Spleen (tissue), 7 donors: ENCODE data around the gene DDX28.

Experiments
- POLR2A ChIP-seq, 3 donors: fragments of 450-650 bp; IDR thresholded peaks; one replicate each; pipeline ENCODE4 v1.5.1; 2017; ENCODE audit warnings: antibody characterized with exemption in 3 of 3, mild to moderate bottlenecking in 1 of 3
- POLR2AphosphoS5 ChIP-seq, 3 donors: sonication (generic); formaldehyde crosslinking; IDR thresholded peaks; one replicate each; pipeline ENCODE4 v1.5.1; 2017; ENCODE audit warnings: antibody characterized with exemption in 3 of 3
- TF ChIP-seq, protein P1 (sequence below), 11 experiments: fragments of 200-600 bp in 7 of 11; fragments of 450-650 bp in 4 of 11; sonication (generic) in 4 of 11; IDR thresholded peaks in 8 of 11; conservative IDR thresholded peaks in 3 of 11; 1 replicate in 7 of 11; 2 replicates in 4 of 11; pipeline versions ENCODE4 v1.4.0 to v1.8.0; 2016 to 2021; ENCODE audit warnings: antibody characterized with exemption in 11 of 11, inconsistent platforms in 4 of 11, mild to moderate bottlenecking in 1 of 11
- donor health status: DM: no; HTN: no; CAD: no; lungs with moderate emphysema.
- donor health status: DM: no; HTN: no; CAD: no.
- donor health status: DM: no; HTN: no; CAD: no.

DNA sequence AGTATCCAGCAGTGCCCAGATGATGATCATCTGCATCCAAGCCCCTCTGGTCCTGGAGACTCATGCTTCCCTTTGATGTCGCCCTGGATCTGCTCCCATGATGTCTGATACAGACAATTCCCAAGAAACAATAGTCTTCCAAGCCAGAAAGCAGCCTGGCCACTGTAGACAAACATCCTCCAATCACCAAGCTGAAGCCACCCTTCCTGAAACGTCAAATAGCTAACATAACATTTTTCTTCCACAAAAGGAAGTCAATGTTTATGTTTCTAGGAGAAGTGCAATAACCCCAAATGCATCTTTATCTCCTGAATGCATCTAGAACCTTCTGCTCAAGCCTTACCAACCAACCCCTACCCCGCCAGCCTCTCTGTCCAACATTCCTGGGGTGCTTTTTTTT is 22.6 kb downstream of the DDX28 start:
- TF ChIP-seq, protein P1, sequence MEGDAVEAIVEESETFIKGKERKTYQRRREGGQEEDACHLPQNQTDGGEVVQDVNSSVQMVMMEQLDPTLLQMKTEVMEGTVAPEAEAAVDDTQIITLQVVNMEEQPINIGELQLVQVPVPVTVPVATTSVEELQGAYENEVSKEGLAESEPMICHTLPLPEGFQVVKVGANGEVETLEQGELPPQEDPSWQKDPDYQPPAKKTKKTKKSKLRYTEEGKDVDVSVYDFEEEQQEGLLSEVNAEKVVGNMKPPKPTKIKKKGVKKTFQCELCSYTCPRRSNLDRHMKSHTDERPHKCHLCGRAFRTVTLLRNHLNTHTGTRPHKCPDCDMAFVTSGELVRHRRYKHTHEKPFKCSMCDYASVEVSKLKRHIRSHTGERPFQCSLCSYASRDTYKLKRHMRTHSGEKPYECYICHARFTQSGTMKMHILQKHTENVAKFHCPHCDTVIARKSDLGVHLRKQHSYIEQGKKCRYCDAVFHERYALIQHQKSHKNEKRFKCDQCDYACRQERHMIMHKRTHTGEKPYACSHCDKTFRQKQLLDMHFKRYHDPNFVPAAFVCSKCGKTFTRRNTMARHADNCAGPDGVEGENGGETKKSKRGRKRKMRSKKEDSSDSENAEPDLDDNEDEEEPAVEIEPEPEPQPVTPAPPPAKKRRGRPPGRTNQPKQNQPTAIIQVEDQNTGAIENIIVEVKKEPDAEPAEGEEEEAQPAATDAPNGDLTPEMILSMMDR (IDR thresholded peaks at IDR 0.05 in 8 of 11, conservative IDR thresholded peaks at IDR 0.05 in 3 of 11): no peak
- TF ChIP-seq POLR2A (IDR thresholded peaks at IDR 0.05) (no peak), POLR2AphosphoS5 (IDR thresholded peaks at IDR 0.05) (no peak)
